Measurements from ENCODE around the gene ATF5. TPM values are rescaled to one million over a fixed set of nuclear protein-coding genes. Genes with fewer than 3 reads are reported as not detected.

Gene ATF5
- polyA plus RNA-seq, 1 experiment = 6.3 TPM

- peaks cover 24% of the 10 kb centered on the region for H3K27me3 ChIP-seq (ENCODE audit: control insufficient read depth, insufficient read depth, low read length)
Observed at GRCh38 chr19:49949742-49950589, 21.0 kb downstream of the ATF5 start.

GRCh38 chr19:49950590-49950948 is 21.6 kb downstream of the ATF5 start:
- no peak overlapping the region for H3K4me3 ChIP-seq (ENCODE audit: low read depth, low read length)
- H3K27me3 ChIP-seq (ENCODE audit: control insufficient read depth, insufficient read depth, low read length) = peaks cover 29% of the 10 kb centered on the region

More at GRCh38 chr19:49949742-49950589, 21.0 kb downstream of the ATF5 start:
- no peak for DNase-seq (ENCODE audit: low read depth, low spot score)
- H3K4me3 ChIP-seq (ENCODE audit: low read depth, low read length) = no peak overlapping the region
- TF ChIP-seq CTCF (IDR thresholded peaks at IDR 0.05; ENCODE audit: low read depth, low read length) = no peak
- H3K27ac ChIP-seq (ENCODE audit: low read depth, low read length) = no peak overlapping the region
- CTCF ChIA-PET = interaction anchor here (3.2 kb wide), 1 partner anchor 12 kb away, joined by 25 read pairs; no protein-coding TSS in a partner anchor
- H3K9me3 ChIP-seq (ENCODE audit: control insufficient read depth, insufficient read depth, low read length) = no peaks in the 10 kb centered on the region; the same call in 1 of the 2 replicates
- POLR2A ChIA-PET = no interaction called here

GRCh38 chr19:49950956-49951526 is 22.0 kb downstream of the ATF5 start:
- CTCF ChIA-PET = interaction anchor here (1.6 kb wide), 1 partner anchor 13 kb away, joined by 7 read pairs; no protein-coding TSS in a partner anchor
- DNase-seq (ENCODE audit: low read depth, low spot score) = no peak
- no peak for TF ChIP-seq CTCF (IDR thresholded peaks at IDR 0.05; ENCODE audit: low read depth, low read length)
- Histone ChIP-seq H3K4me3 (ENCODE audit: low read depth, low read length) (no peak overlapping the region), H3K27me3 (ENCODE audit: control insufficient read depth, insufficient read depth, low read length) (peaks cover 30% of the 10 kb centered on the region), H3K27ac (ENCODE audit: low read depth, low read length) (no peak overlapping the region), H3K9me3 (ENCODE audit: control insufficient read depth, insufficient read depth, low read length) (no peaks in the 10 kb centered on the region; the same call in 1 of the 2 replicates)
- POLR2A ChIA-PET = no interaction called here

More at GRCh38 chr19:49950590-49950948, 21.6 kb downstream of the ATF5 start:
- H3K9me3 ChIP-seq (ENCODE audit: control insufficient read depth, insufficient read depth, low read length) = no peaks in the 10 kb centered on the region; the same call in 1 of the 2 replicates
- TF ChIP-seq CTCF (IDR thresholded peaks at IDR 0.05; ENCODE audit: low read depth, low read length) = no peak
- H3K27ac ChIP-seq (ENCODE audit: low read depth, low read length) = no peak overlapping the region
- ChIA-PET CTCF (interaction anchor here (1.6 to 3.2 kb wide), 2 partner anchors 12 to 13 kb away, joined by 7 to 25 read pairs; no protein-coding TSS in a partner anchor), POLR2A (no interaction called here)
- no peak for DNase-seq (ENCODE audit: low read depth, low spot score)

- Histone ChIP-seq H3K27ac (ENCODE audit: low read depth, low read length) (no peak overlapping the region), H3K9me3 (ENCODE audit: control insufficient read depth, insufficient read depth, low read length) (no peaks in the 10 kb centered on the region; the same call in 1 of the 2 replicates), H3K4me3 (ENCODE audit: low read depth, low read length) (no peak overlapping the region), H3K27me3 (ENCODE audit: control insufficient read depth, insufficient read depth, low read length) (peaks cover 33% of the 10 kb centered on the region)
- no peak for TF ChIP-seq CTCF (IDR thresholded peaks at IDR 0.05; ENCODE audit: low read depth, low read length)
- DNase-seq (ENCODE audit: low read depth, low spot score) = no peak
- CTCF ChIA-PET = interaction anchor here (0.6 to 2.7 kb wide), 3 partner anchors 13 to 14 kb away, joined by 5 to 15 read pairs (median 7); no protein-coding TSS in a partner anchor
- POLR2A ChIA-PET = no interaction called here
Observed at GRCh38 chr19:49951806-49952478, 22.9 kb downstream of the ATF5 start.
